GM18907 (cell line): ENCODE results near the gene IL20RB.
A peak's percentile ranks its signal among the peaks of the same experiment; 100 is the strongest.
"Not testable (repeated sequence)": the region's sequence is repeated elsewhere in the genome, so short reads cannot be mapped to it uniquely, and the experiment has no call there.

Source experiments
- ATAC-seq: cut with Tn5 transposase; IDR thresholded peaks from one replicate; pipeline ENCODE4 v1.9.1; 2021; ENCODE audit warnings: mild to moderate bottlenecking, moderate library complexity; ENCODE audit not compliant: unreplicated experiment

The IL20RB gene

GRCh38 chr3:136943436-136943835 is 14.3 kb upstream of the IL20RB start:
- ATAC-seq = no peak

GRCh38 chr3:136946978-136947377 is 10.8 kb upstream of the IL20RB start:
- no peak for ATAC-seq

GRCh38 chr3:136947477-136947876 is 10.3 kb upstream of the IL20RB start:
- ATAC-seq = peak; percentile 59

- no peak for ATAC-seq
Observed at GRCh38 chr3:136949146-136949545, 8.6 kb upstream of the IL20RB start.

- no peak for ATAC-seq
Observed at GRCh38 chr3:136949708-136950107, 8.1 kb upstream of the IL20RB start.

- no peak for ATAC-seq
Observed at GRCh38 chr3:136950623-136951022, 7.2 kb upstream of the IL20RB start.

- no peak for ATAC-seq
Observed at GRCh38 chr3:136952292-136952691, 5.5 kb upstream of the IL20RB start.

GRCh38 chr3:136954251-136954650 is 3.5 kb upstream of the IL20RB start:
- no peak for ATAC-seq

GRCh38 chr3:136954980-136955780 is 2.6 kb upstream of the IL20RB start:
- ATAC-seq = no peak

- no peak for ATAC-seq
Observed at GRCh38 chr3:136955813-136956212, 2.0 kb upstream of the IL20RB start.

GRCh38 chr3:136956971-136957370 is 812 bp upstream of the IL20RB start:
- ATAC-seq = no peak

- no peak for ATAC-seq
Observed at GRCh38 chr3:136958939-136959338, 1.2 kb downstream of the IL20RB start.

- no peak for ATAC-seq
Observed at GRCh38 chr3:136959599-136959998, 1.8 kb downstream of the IL20RB start.

GRCh38 chr3:136960838-136961836 is 3.4 kb downstream of the IL20RB start:
- no peak for ATAC-seq

GRCh38 chr3:136962927-136963326 is 5.1 kb downstream of the IL20RB start:
- ATAC-seq = no peak

- ATAC-seq = not testable (repeated sequence)
Observed at GRCh38 chr3:136969539-136969938, 11.8 kb downstream of the IL20RB start.

- no peak for ATAC-seq
Observed at GRCh38 chr3:136973352-136973751, 15.6 kb downstream of the IL20RB start.

GRCh38 chr3:136974670-136975069 is 16.9 kb downstream of the IL20RB start:
- no peak for ATAC-seq

- ATAC-seq = no peak
Observed at GRCh38 chr3:136979204-136979603, 21.4 kb downstream of the IL20RB start.

GRCh38 chr3:136979684-136980083 is 21.9 kb downstream of the IL20RB start:
- ATAC-seq = no peak

- ATAC-seq = no peak
Observed at GRCh38 chr3:136982033-136982432, 24.2 kb downstream of the IL20RB start.
